ENCODE results near the gene NUDT12. TPM values are rescaled to one million over a fixed set of nuclear protein-coding genes. Genes with fewer than 3 reads are reported as not detected.

NUDT12 gene
- total RNA-seq, 3 donors from 2014 or later, result 13.7 to 26.3 (median 22.1) TPM

GRCh38 chr5:103587185-103587748 is 24.7 kb upstream of the NUDT12 start:
- no peaks in the 10 kb centered on the region for H3K4me1 ChIP-seq (ENCODE audit: low read depth)
- no peak for TF ChIP-seq CTCF (IDR thresholded peaks at IDR 0.05)
- ATAC-seq (no peak), DNase-seq (no peak)
- no peaks in the 10 kb centered on the region for H3K36me3 ChIP-seq (ENCODE audit: low read depth)
- no peaks in the 10 kb centered on the region for H3K9me3 ChIP-seq
- no peak overlapping the region for H3K4me3 ChIP-seq
- intact Hi-C loops (cut with DNase I, micrococcal nuclease), result no loop called here

- no peaks in the 10 kb centered on the region for H3K36me3 ChIP-seq (ENCODE audit: low read depth)
- peak; percentile 51 for ATAC-seq
- intact Hi-C loops (cut with DNase I, micrococcal nuclease), result no loop called here
- no peak for TF ChIP-seq CTCF (IDR thresholded peaks at IDR 0.05)
- no peak overlapping the region for H3K4me3 ChIP-seq
- H3K9me3 ChIP-seq, result no peaks in the 10 kb centered on the region
- H3K4me1 ChIP-seq (ENCODE audit: low read depth), result no peaks in the 10 kb centered on the region
- peak in 1 of 3 donors; percentile 38 for DNase-seq
Measured at GRCh38 chr5:103582364-103582763, 19.8 kb upstream of the NUDT12 start.

GRCh38 chr5:103573411-103573810 is 10.8 kb upstream of the NUDT12 start:
- intact Hi-C loops (cut with DNase I, micrococcal nuclease), result no loop called here
- no peak for DNase-seq
- Histone ChIP-seq H3K4me1 (ENCODE audit: low read depth) (no peaks in the 10 kb centered on the region), H3K9me3 (no peaks in the 10 kb centered on the region), H3K36me3 (ENCODE audit: low read depth) (no peaks in the 10 kb centered on the region), H3K4me3 (no peak overlapping the region)
- no peak for TF ChIP-seq CTCF (IDR thresholded peaks at IDR 0.05)
- ATAC-seq, result no peak

GRCh38 chr5:103572454-103572853 is 9.9 kb upstream of the NUDT12 start:
- no peaks in the 10 kb centered on the region for H3K9me3 ChIP-seq
- intact Hi-C loops (cut with DNase I, micrococcal nuclease), result no loop called here
- H3K4me3 ChIP-seq, result no peak overlapping the region
- DNase-seq (no peak), ATAC-seq (no peak)
- H3K4me1 ChIP-seq (ENCODE audit: low read depth), result no peaks in the 10 kb centered on the region
- TF ChIP-seq CTCF (IDR thresholded peaks at IDR 0.05), result no peak
- H3K36me3 ChIP-seq (ENCODE audit: low read depth), result no peaks in the 10 kb centered on the region

- intact Hi-C loops (cut with DNase I, micrococcal nuclease), result no loop called here
- Histone ChIP-seq H3K4me3 (no peak overlapping the region), H3K9me3 (no peaks in the 10 kb centered on the region), H3K4me1 (ENCODE audit: low read depth) (no peaks in the 10 kb centered on the region), H3K36me3 (ENCODE audit: low read depth) (no peaks in the 10 kb centered on the region)
- ATAC-seq (no peak), DNase-seq (no peak)
- TF ChIP-seq CTCF (IDR thresholded peaks at IDR 0.05), result no peak
Measured at GRCh38 chr5:103571730-103572129, 9.1 kb upstream of the NUDT12 start.
